ENCODE measurements around the gene REXO1. TPM values are rescaled to one million over a fixed set of nuclear protein-coding genes. Genes with fewer than 3 reads are reported as not detected.

Gene REXO1
- total RNA-seq, 1 donor from 2014 or later, result 34.0 TPM

GRCh38 chr19:1816530-1817298, 31.6 kb downstream of the REXO1 start:
- no peak for DNase-seq (ENCODE audit: low spot score)

GRCh38 chr19:1815605-1816529, 32.4 kb downstream of the REXO1 start:
- DNase-seq (ENCODE audit: low spot score), result no peak

GRCh38 chr19:1814833-1815604, 33.3 kb downstream of the REXO1 start:
- DNase-seq (ENCODE audit: low spot score), result no peak

- no peak for DNase-seq (ENCODE audit: low spot score)
Measured at GRCh38 chr19:1814391-1814790, 33.9 kb downstream of the REXO1 start.

GRCh38 chr19:1813192-1814182, 34.8 kb downstream of the REXO1 start:
- DNase-seq (ENCODE audit: low spot score), result no peak

GRCh38 chr19:1812426-1813191, 35.7 kb downstream of the REXO1 start:
- peak; percentile 95 for DNase-seq (ENCODE audit: low spot score)

GRCh38 chr19:1811942-1812425, 36.3 kb downstream of the REXO1 start, which contains the start of gene ATP8B3:
Gene ATP8B3 (minus strand): TSS chr19:1812276. CDS start chr19:1811736, 540 bp downstream.
- no peak for DNase-seq (ENCODE audit: low spot score)

- no peak for DNase-seq (ENCODE audit: low spot score)
Measured at GRCh38 chr19:1811472-1811894, 36.8 kb downstream of the REXO1 start.

- DNase-seq (ENCODE audit: low spot score), result no peak
Measured at GRCh38 chr19:1810439-1811160, 37.7 kb downstream of the REXO1 start.

GRCh38 chr19:1809678-1810077, 38.6 kb downstream of the REXO1 start:
- no peak for DNase-seq (ENCODE audit: low spot score)

- no peak for DNase-seq (ENCODE audit: low spot score)
Measured at GRCh38 chr19:1808395-1808731, 39.9 kb downstream of the REXO1 start.

GRCh38 chr19:1807695-1808394, 40.4 kb downstream of the REXO1 start:
- no peak for DNase-seq (ENCODE audit: low spot score)

GRCh38 chr19:1807030-1807694, 41.1 kb downstream of the REXO1 start:
- DNase-seq (ENCODE audit: low spot score), result no peak

- DNase-seq (ENCODE audit: low spot score), result no peak
Measured at GRCh38 chr19:1806184-1807029, 41.9 kb downstream of the REXO1 start.

- DNase-seq (ENCODE audit: low spot score), result no peak
Measured at GRCh38 chr19:1805401-1806183, 42.7 kb downstream of the REXO1 start.

GRCh38 chr19:1804858-1805257, 43.4 kb downstream of the REXO1 start:
- DNase-seq (ENCODE audit: low spot score), result no peak

Measured in mesenteric fat pad (tissue), 1 donor.